Left lung (tissue), 10 donors: ENCODE results near the gene FANK1. TPM values are rescaled to one million over a fixed set of nuclear protein-coding genes. Genes with fewer than 3 reads are reported as not detected.

ENCODE experiments used
- ATAC-seq: fragments of 200-7000 bp; cut with Tn5 transposase; one replicate; pipeline ENCODE4 v1.9.1; 2020; ENCODE audit warnings: moderate library complexity
- DNase-seq, 4 donors: peaks; one replicate each; pipeline ENCODE4 v3.0.0-alpha.2; 2013 to 2020
- H3K27ac ChIP-seq, 2 donors: fragments of 200-600 bp; sonication (generic) in 1 of 2; one replicate each; pipeline versions ENCODE4 v1.5.0 to v1.8.0; 2020 to 2021
- H3K27me3 ChIP-seq, 2 donors: fragments of 200-600 bp; sonication (generic) in 1 of 2; one replicate each; pipeline versions ENCODE4 v1.5.0 to v1.8.0; 2020 to 2021
- H3K36me3 ChIP-seq, 2 donors: fragments of 200-600 bp; sonication (generic) in 1 of 2; one replicate each; pipeline versions ENCODE4 v1.5.0 to v1.8.0; 2020 to 2021
- H3K4me1 ChIP-seq, 2 donors: fragments of 200-600 bp; one replicate each; pipeline ENCODE4 v1.8.0; 2021
- H3K4me3 ChIP-seq, 2 donors: fragments of 200-600 bp; sonication (generic) in 1 of 2; one replicate each; pipeline versions ENCODE4 v1.5.0 to v1.8.0; 2020 to 2021; ENCODE audit warnings: mild to moderate bottlenecking in 1 of 2
- H3K9me3 ChIP-seq, 2 donors: fragments of 200-600 bp; sonication (generic) in 1 of 2; one replicate each; pipeline versions ENCODE4 v1.5.0 to v1.8.0; 2020 to 2021
- CTCF ChIP-seq, 2 donors: fragments of 200-600 bp; sonication (generic) in 1 of 2; IDR thresholded peaks; one replicate each; pipeline versions ENCODE4 v1.5.0 to v1.8.0; 2021; ENCODE audit warnings: antibody characterized with exemption in 2 of 2
- intact Hi-C, 2 donors: fragments of 100-400 bp; cut with DNase I; formaldehyde crosslinking; loops; one replicate each; pipeline versions ENCODE4 v1.11.2 to v1.14.2; 2022
- polyA plus RNA-seq, 6 donors: library from polyadenylated mRNA; unstranded; fragments of 120-200 nt; gene quantifications; one replicate each; pipeline ENCODE4 v1.2.1, GENCODE V29; 2013; ENCODE audit not compliant: insufficient read length in 6 of 6
- total RNA-seq, 2 donors: library from RNA; stranded (reverse); fragmentation: NEBNext Ultra II Directional; extraction: Animal tissue kit (Norgen Biotek cat#: 25700); gene quantifications; one replicate each; pipeline ENCODE4 v1.2.1, GENCODE V29; 2021
- donor health status: DM: no; HTN: yes; CAD: no.
- donor health status: DM: no; HTN: no; CAD: no.

FANK1 gene
- total and polyA plus RNA-seq, 8 donors, result 4.3 to 12.1 (median 8.4) TPM

- no peak for DNase-seq
- no peaks in the 10 kb centered on the region for H3K27me3 ChIP-seq
- H3K9me3 ChIP-seq, result no peaks in the 10 kb centered on the region
- H3K27ac ChIP-seq, result no peak overlapping the region
- peak; percentile 17 for ATAC-seq
- no peaks in the 10 kb centered on the region for H3K4me1 ChIP-seq
- TF ChIP-seq CTCF (IDR thresholded peaks at IDR 0.05), result no peak
- no peak overlapping the region for H3K4me3 ChIP-seq
- intact Hi-C loops, result no loop called here
- peaks cover 0 to 18% of the 10 kb centered on the region in 2 donors for H3K36me3 ChIP-seq
Measured at GRCh38 chr10:125866421-125867029, 29.8 kb upstream of the FANK1 start.

GRCh38 chr10:125868372-125868975 is 27.9 kb upstream of the FANK1 start:
- peak; percentile 58 to 91 for TF ChIP-seq CTCF (IDR thresholded peaks at IDR 0.05)
- Histone ChIP-seq H3K9me3 (no peaks in the 10 kb centered on the region), H3K36me3 (peaks cover 0 to 18% of the 10 kb centered on the region in 2 donors), H3K27ac (no peak overlapping the region), H3K4me1 (no peaks in the 10 kb centered on the region), H3K4me3 (no peak overlapping the region), H3K27me3 (no peaks in the 10 kb centered on the region)
- intact Hi-C loops, result no loop called here
- ATAC-seq, result peak; percentile 89
- peak in 1 of 4 donors; percentile 45 for DNase-seq

- ATAC-seq, result no peak
- Histone ChIP-seq H3K4me1 (no peaks in the 10 kb centered on the region), H3K27ac (no peak overlapping the region), H3K4me3 (no peak overlapping the region), H3K36me3 (peaks cover 0 to 24% of the 10 kb centered on the region in 2 donors), H3K27me3 (no peaks in the 10 kb centered on the region), H3K9me3 (peaks cover 0 to 7% of the 10 kb centered on the region in 2 donors)
- intact Hi-C loops, result no loop called here
- TF ChIP-seq CTCF (IDR thresholded peaks at IDR 0.05), result no peak
- DNase-seq, result peak in 2 of 4 donors; percentile 65 to 81
Measured at GRCh38 chr10:125871338-125871737, 25.0 kb upstream of the FANK1 start.

- H3K36me3 ChIP-seq, result peaks cover 0 to 20% of the 10 kb centered on the region in 2 donors
- intact Hi-C loops, result no loop called here
- H3K27me3 ChIP-seq, result no peaks in the 10 kb centered on the region
- no peaks in the 10 kb centered on the region for H3K4me1 ChIP-seq
- peaks cover 0 to 10% of the 10 kb centered on the region in 2 donors for H3K9me3 ChIP-seq
- ATAC-seq, result peak; percentile 74
- no peak for DNase-seq
- no peak overlapping the region for H3K27ac ChIP-seq
- no peak overlapping the region for H3K4me3 ChIP-seq
- TF ChIP-seq CTCF (IDR thresholded peaks at IDR 0.05), result no peak
Measured at GRCh38 chr10:125878957-125879835, 17.2 kb upstream of the FANK1 start.

GRCh38 chr10:125880719-125881118 is 15.6 kb upstream of the FANK1 start:
- no peak for TF ChIP-seq CTCF (IDR thresholded peaks at IDR 0.05)
- DNase-seq (no peak), ATAC-seq (no peak)
- Histone ChIP-seq H3K27me3 (no peaks in the 10 kb centered on the region), H3K4me1 (no peaks in the 10 kb centered on the region), H3K36me3 (peaks cover 0 to 9% of the 10 kb centered on the region in 2 donors), H3K4me3 (no peak overlapping the region), H3K27ac (no peak overlapping the region), H3K9me3 (peaks cover 0 to 10% of the 10 kb centered on the region in 2 donors)
- intact Hi-C loops, result no loop called here
